Neutrophil (primary cell): ENCODE results near the gene RNLS.

Experiments used
- H3K27ac ChIP-seq: fragments of 200-600 bp; sonication (generic); 2 replicates; pipeline ENCODE4 v1.5.1; 2016; ENCODE audit warnings: mild to moderate bottlenecking, moderate library complexity
- H3K27me3 ChIP-seq: fragments of 200-600 bp; sonication (generic); 2 replicates; pipeline ENCODE4 v1.6.0; 2016; ENCODE audit warnings: mild to moderate bottlenecking
- H3K36me3 ChIP-seq: fragments of 200-600 bp; sonication (generic); 2 replicates; pipeline ENCODE4 v1.5.1; 2017
- H3K4me1 ChIP-seq, 2 experiments: fragments of 200-600 bp in 1 of 2; sonication (generic) in 1 of 2; 1 replicate in 1 of 2; 2 replicates in 1 of 2; pipeline versions ENCODE4 v1.5.1 to v1.6.1; 2013 to 2016; ENCODE audit warnings: low read depth in 1 of 2, low read length in 1 of 2, mild to moderate bottlenecking in 1 of 2, moderate library complexity in 1 of 2; ENCODE audit not compliant: control insufficient read depth in 1 of 2, insufficient read depth in 1 of 2
- H3K4me3 ChIP-seq, 2 experiments: fragments of 200-600 bp in 1 of 2; sonication (generic) in 1 of 2; 1 replicate in 1 of 2; 2 replicates in 1 of 2; pipeline ENCODE4 v1.5.1; 2013 to 2016; ENCODE audit warnings: low read depth in 1 of 2, low read length in 1 of 2, mild to moderate bottlenecking in 1 of 2, moderate library complexity in 1 of 2
- H3K9me3 ChIP-seq: fragments of 200-600 bp; sonication (generic); 2 replicates; pipeline ENCODE4 v1.5.1; 2016
- TF ChIP-seq, protein P1 (sequence below): fragments of 200-600 bp; sonication (generic); IDR thresholded peaks from 2 replicates; pipeline ENCODE4 v1.5.1; 2016; ENCODE audit warnings: antibody characterized with exemption

The RNLS gene

DNA sequence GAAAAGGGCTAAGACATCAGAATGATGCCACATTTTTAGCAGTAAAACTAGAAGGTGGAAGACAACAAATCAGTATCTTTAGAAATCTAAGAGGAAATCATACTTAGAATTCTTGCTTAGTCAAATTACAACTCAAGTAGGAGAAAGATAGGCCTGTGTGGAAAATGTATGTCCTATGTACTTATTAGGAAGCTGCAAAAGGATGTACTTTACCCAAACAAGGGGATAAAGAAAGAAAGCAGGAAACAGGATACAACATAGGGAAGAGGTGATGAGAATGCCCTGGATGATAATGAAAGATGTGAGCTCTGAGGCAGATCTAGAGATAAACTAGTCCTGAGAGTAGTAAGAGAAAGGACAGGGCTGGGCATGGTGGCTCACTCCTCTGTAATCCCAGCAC lies 54.9 kb downstream of the RNLS start:
- Histone ChIP-seq H3K36me3 (no peaks in the 10 kb centered on the region), H3K4me3 (no peak overlapping the region), H3K27me3 (no peaks in the 10 kb centered on the region), H3K9me3 (no peaks in the 10 kb centered on the region), H3K4me1 (no peaks in the 10 kb centered on the region), H3K27ac (no peak overlapping the region)
- TF ChIP-seq, protein P1, sequence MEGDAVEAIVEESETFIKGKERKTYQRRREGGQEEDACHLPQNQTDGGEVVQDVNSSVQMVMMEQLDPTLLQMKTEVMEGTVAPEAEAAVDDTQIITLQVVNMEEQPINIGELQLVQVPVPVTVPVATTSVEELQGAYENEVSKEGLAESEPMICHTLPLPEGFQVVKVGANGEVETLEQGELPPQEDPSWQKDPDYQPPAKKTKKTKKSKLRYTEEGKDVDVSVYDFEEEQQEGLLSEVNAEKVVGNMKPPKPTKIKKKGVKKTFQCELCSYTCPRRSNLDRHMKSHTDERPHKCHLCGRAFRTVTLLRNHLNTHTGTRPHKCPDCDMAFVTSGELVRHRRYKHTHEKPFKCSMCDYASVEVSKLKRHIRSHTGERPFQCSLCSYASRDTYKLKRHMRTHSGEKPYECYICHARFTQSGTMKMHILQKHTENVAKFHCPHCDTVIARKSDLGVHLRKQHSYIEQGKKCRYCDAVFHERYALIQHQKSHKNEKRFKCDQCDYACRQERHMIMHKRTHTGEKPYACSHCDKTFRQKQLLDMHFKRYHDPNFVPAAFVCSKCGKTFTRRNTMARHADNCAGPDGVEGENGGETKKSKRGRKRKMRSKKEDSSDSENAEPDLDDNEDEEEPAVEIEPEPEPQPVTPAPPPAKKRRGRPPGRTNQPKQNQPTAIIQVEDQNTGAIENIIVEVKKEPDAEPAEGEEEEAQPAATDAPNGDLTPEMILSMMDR, result no peak

DNA sequence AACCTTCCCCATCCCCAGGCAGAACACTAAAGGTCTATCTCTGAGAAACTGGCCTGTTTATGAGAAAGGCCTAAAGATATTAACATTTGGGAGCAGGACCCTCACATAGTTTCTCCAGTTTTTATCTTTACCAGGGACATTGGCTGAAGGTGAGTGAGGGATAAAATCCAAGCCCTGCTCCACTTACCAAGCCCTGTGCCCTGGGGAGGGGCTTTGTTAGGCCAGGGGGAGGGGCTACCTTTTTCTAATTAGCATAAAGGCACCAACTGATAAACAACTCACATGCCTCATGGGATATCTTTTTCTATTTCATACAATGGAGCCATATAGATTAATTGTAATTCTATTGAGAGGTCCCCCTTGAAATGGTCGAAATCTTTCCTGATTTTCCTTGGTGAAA lies 55.9 kb downstream of the RNLS start:
- TF ChIP-seq, protein P1, result no peak
- Histone ChIP-seq H3K4me3 (no peak overlapping the region), H3K4me1 (no peaks in the 10 kb centered on the region), H3K36me3 (no peaks in the 10 kb centered on the region), H3K27ac (no peak overlapping the region), H3K9me3 (no peaks in the 10 kb centered on the region), H3K27me3 (no peaks in the 10 kb centered on the region)

DNA sequence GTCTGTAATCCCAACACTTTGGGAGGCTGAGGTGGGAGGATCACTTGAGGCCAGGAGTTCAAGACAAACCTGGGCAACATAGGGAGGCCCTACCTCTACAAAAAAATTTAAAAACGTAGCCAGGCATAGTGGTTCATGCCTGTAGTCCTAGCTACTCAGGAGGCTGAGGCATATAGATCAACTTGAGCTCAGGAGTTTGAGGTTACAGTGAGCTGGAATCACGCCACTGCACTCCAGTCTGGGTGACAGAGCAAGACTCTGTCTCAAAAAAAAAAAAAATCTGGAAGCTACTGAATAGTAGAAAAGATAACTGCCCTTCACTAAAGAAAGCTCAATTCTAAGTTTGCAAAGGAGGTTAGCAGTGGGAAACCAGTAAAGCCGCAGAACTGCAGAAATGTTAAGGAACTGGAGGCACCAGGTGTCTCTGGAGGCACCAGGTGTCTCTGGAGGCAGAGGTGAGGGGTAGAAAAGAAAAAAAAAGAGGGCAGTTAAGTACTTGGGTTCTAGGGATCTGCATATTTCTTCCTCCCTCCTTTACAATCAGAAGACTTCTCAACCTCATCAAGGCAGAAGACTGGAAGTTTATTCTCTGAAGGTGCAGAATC lies 56.5 kb downstream of the RNLS start:
- H3K27ac ChIP-seq, result no peak overlapping the region
- no peaks in the 10 kb centered on the region for H3K27me3 ChIP-seq
- no peaks in the 10 kb centered on the region for H3K36me3 ChIP-seq
- H3K4me3 ChIP-seq, result no peak overlapping the region
- no peaks in the 10 kb centered on the region for H3K4me1 ChIP-seq
- TF ChIP-seq, protein P1, result no peak
- no peaks in the 10 kb centered on the region for H3K9me3 ChIP-seq

DNA sequence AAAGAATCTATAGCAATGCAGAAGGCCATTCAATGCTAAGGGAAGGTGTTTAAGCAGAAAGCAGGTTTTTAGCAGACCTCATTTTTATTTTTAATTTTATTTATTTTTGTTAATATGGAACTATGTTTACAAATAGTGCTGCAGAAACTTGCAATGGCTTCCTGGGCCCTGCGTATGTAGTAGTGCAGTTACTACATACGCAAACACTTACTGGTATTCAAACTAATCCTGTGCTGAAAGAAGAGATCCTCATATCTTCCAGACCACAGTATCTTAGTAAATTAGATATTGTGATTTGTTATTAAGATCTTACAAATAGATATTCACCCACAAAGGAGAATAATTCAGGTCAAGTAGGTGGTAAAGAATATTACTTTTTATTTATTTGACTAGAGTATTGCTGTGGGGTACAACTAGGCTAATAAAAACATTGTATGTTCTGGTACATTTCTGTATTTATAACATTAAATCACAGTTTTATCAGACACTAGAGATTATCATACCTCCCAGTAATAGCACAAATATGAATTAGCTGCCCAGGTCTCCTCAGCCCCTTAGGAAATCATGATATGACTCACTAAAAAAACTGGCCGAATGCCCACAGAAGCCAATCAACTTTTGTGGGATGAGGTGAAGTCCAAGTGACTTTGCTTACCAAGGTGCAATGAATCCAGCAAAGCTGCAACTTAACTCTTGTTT lies 57.6 kb downstream of the RNLS start:
- Histone ChIP-seq H3K4me1 (no peaks in the 10 kb centered on the region), H3K36me3 (no peaks in the 10 kb centered on the region), H3K4me3 (no peak overlapping the region), H3K9me3 (no peaks in the 10 kb centered on the region), H3K27me3 (no peaks in the 10 kb centered on the region), H3K27ac (no peak overlapping the region)
- TF ChIP-seq, protein P1, result no peak

DNA sequence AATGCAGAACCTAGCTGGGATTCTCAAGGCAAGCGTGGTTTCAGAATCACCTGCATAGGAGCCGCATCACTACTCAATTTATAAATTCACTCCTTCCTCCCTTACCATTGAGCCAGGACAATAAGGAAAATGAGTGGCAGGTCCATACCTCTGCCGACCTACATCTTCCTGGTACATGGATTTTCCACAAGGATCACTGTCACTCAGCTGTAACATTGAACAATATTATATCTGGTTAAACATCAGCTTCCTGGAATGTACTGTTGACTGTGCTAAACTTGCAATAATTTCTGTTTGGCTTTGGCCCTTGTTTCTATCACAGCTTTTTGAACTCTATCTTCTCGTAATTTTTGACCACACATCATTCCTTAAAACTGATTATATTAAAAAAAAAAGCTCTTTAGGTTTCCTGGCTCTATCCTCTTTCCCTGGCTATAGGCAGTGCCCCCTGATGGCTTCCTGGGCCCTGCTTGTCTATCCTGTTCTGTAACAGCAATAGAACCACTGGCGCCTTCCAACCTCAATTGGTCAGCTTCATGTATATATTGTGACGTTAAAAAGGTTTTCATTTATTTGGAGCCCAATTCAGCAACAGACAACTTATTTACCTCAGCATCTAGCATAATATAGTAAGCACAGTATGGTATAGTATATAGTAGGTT lies 59.2 kb downstream of the RNLS start:
- H3K27ac ChIP-seq, result no peak overlapping the region
- H3K9me3 ChIP-seq, result no peaks in the 10 kb centered on the region
- no peak overlapping the region for H3K4me3 ChIP-seq
- TF ChIP-seq, protein P1, result no peak
- H3K4me1 ChIP-seq, result no peaks in the 10 kb centered on the region
- H3K27me3 ChIP-seq, result no peaks in the 10 kb centered on the region
- H3K36me3 ChIP-seq, result no peaks in the 10 kb centered on the region
